Measurements from ENCODE around the gene LYVE1. TPM values are rescaled to one million over a fixed set of nuclear protein-coding genes. Genes with fewer than 3 reads are reported as not detected.
A peak's percentile ranks its signal among the peaks of the same experiment; 100 is the strongest.

The LYVE1 gene
- total RNA-seq, 4 donors from 2014 or later = 106 to 359 (median 275) TPM

- ATAC-seq (ENCODE audit: low FRiP score) = no peak
- DNase-seq (ENCODE audit: low spot score) = no peak
- no peak for TF ChIP-seq CTCF (IDR thresholded peaks at IDR 0.05)
Measured at GRCh38 chr11:10544491-10545465, 23.7 kb downstream of the LYVE1 start.

GRCh38 chr11:10543782-10544181 lies 24.7 kb downstream of the LYVE1 start:
- no peak for TF ChIP-seq CTCF (IDR thresholded peaks at IDR 0.05)
- no peak for DNase-seq (ENCODE audit: low spot score)
- no peak for ATAC-seq (ENCODE audit: low FRiP score)

- ATAC-seq (ENCODE audit: low FRiP score) (no peak), DNase-seq (ENCODE audit: low spot score) (no peak)
- no peak for TF ChIP-seq CTCF (IDR thresholded peaks at IDR 0.05)
Measured at GRCh38 chr11:10542776-10543175, 25.7 kb downstream of the LYVE1 start.

- TF ChIP-seq CTCF (IDR thresholded peaks at IDR 0.05) = no peak
- ATAC-seq (ENCODE audit: low FRiP score) = no peak
Measured at GRCh38 chr11:10541561-10541930, 26.9 kb downstream of the LYVE1 start.

GRCh38 chr11:10540915-10541560 lies 27.4 kb downstream of the LYVE1 start, which contains the start of gene RNF141:
RNF141 (minus strand) TSS chr11:10541187; CDS start chr11:10534158, 7,029 bp downstream.
- ATAC-seq (ENCODE audit: low FRiP score) (peak; percentile 99), DNase-seq (ENCODE audit: low spot score) (peak; percentile 93)
- peak in 2 of 3 donors; percentile 24 to 55 for TF ChIP-seq CTCF (IDR thresholded peaks at IDR 0.05)

More at GRCh38 chr11:10541561-10541930, 26.9 kb downstream of the LYVE1 start:
- DNase-seq (ENCODE audit: low spot score) = no peak

- ATAC-seq (ENCODE audit: low FRiP score) (peak; percentile 61), DNase-seq (ENCODE audit: low spot score) (peak; percentile 43)
- no peak for TF ChIP-seq CTCF (IDR thresholded peaks at IDR 0.05)
Measured at GRCh38 chr11:10540546-10540914, 27.9 kb downstream of the LYVE1 start.
